ENCODE data around the gene TAAR8. TPM values are rescaled to one million over a fixed set of nuclear protein-coding genes. Genes with fewer than 3 reads are reported as not detected.
A peak's percentile ranks its signal among the peaks of the same experiment; 100 is the strongest.
"Not testable (repeated sequence)": the region's sequence is repeated elsewhere in the genome, so short reads cannot be mapped to it uniquely, and the experiment has no call there.

Gene TAAR8
- polyA plus RNA-seq, 1 donor from 2014 or later: not detected

DNA sequence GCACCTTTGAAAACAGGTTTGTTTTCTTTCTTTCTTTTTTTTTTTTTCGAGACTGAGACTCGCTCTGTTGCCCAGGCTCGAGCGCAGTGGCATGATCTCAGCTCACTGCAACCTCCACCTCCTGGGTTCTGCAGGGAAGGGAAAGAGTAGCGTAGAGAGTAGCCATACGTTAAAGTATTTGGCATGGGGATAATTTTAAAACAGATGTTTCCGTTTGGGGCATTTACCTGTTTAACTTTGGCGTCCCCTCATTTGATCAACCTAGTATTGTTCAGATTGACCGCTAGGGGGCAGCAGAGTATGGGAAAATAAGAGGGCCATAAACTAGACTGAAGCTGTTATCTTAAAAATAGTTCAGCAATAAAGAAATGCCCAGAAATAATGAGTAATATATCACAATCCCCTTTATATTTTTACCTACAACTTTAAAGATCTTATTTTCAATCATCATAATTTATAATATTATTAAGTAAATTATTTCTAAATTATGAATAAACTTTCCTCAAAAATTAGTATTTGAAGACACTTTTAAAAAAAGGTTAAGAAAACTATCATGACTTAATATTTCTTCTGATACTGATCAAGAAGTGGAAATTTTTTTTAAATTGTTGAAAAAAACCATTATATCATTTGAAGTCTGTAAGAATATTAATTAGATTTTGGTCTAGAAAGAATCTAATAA, 22.0 kb upstream of the TAAR8 start:
- no peaks in the 10 kb centered on the region for H3K27me3 ChIP-seq (ENCODE audit: insufficient read depth, low read depth, low read length)
- no peaks in the 10 kb centered on the region for H4K20me1 ChIP-seq (ENCODE audit: insufficient read depth)
- TF ChIP-seq SMC3 (conservative IDR thresholded peaks at IDR 0.05; ENCODE audit: poor library complexity) (peak; percentile 75), TAF1 (IDR thresholded peaks at IDR 0.05; ENCODE audit: low read depth) (no peak), RAD21 (conservative IDR thresholded peaks at IDR 0.05) (peak; percentile 79)
- TF ChIP-seq, protein P1, sequence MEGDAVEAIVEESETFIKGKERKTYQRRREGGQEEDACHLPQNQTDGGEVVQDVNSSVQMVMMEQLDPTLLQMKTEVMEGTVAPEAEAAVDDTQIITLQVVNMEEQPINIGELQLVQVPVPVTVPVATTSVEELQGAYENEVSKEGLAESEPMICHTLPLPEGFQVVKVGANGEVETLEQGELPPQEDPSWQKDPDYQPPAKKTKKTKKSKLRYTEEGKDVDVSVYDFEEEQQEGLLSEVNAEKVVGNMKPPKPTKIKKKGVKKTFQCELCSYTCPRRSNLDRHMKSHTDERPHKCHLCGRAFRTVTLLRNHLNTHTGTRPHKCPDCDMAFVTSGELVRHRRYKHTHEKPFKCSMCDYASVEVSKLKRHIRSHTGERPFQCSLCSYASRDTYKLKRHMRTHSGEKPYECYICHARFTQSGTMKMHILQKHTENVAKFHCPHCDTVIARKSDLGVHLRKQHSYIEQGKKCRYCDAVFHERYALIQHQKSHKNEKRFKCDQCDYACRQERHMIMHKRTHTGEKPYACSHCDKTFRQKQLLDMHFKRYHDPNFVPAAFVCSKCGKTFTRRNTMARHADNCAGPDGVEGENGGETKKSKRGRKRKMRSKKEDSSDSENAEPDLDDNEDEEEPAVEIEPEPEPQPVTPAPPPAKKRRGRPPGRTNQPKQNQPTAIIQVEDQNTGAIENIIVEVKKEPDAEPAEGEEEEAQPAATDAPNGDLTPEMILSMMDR (IDR thresholded peaks at IDR 0.05; ENCODE audit: poor library complexity, severe bottlenecking): peak; percentile 79
- no peak overlapping the region for H3K4me3 ChIP-seq (ENCODE audit: low read length)
- H3K4me2 ChIP-seq (ENCODE audit: low read length): no peak overlapping the region
- no peaks in the 10 kb centered on the region for H3K9me2 ChIP-seq (ENCODE audit: insufficient read depth, low read length)
- H3F3A ChIP-seq (ENCODE audit: insufficient read depth, low read length, poor library complexity, severe bottlenecking): no peaks in the 10 kb centered on the region
- H2AFZ ChIP-seq (ENCODE audit: low read depth, low read length): no peak overlapping the region
- no peak overlapping the region for H3K27ac ChIP-seq (ENCODE audit: low read length)
- no peaks in the 10 kb centered on the region for H3K36me3 ChIP-seq (ENCODE audit: insufficient read depth, low read length)
- H3K9me3 ChIP-seq (ENCODE audit: low read length): no peaks in the 10 kb centered on the region
- H3K9ac ChIP-seq (ENCODE audit: low read length): no peak overlapping the region
- no peaks in the 10 kb centered on the region for H3K79me2 ChIP-seq (replicated peaks; ENCODE audit: insufficient read depth, low read length)

DNA sequence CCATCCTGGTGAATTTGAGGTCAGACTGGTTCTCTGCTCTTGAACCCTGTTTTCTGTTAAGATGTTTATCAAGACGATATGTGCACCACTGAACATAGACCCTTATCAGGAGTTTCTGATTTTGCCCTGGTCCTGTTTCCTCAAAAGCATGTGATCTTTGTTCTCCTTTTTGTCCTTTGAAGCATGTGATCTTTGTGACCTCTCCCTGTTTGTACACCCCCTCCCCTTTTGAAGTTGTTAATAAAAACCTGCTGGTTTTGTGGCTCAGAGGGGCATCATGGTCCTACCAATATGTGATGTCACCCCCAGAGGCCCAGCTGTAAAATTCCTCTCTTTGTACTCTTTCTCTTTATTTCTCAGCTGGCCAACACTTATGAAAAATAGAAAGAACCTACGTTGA, 17.9 kb upstream of the TAAR8 start:
- not testable (repeated sequence) for H3K36me3 ChIP-seq (ENCODE audit: insufficient read depth, low read length); H3K4me3 ChIP-seq (ENCODE audit: low read length); H3K79me2 ChIP-seq (replicated peaks; ENCODE audit: insufficient read depth, low read length); H3K9me3 ChIP-seq (ENCODE audit: low read length); H3K27ac ChIP-seq (ENCODE audit: low read length); H4K20me1 ChIP-seq (ENCODE audit: insufficient read depth); H3K9ac ChIP-seq (ENCODE audit: low read length); H2AFZ ChIP-seq (ENCODE audit: low read depth, low read length); H3F3A ChIP-seq (ENCODE audit: insufficient read depth, low read length, poor library complexity, severe bottlenecking); H3K27me3 ChIP-seq (ENCODE audit: insufficient read depth, low read depth, low read length); H3K9me2 ChIP-seq (ENCODE audit: insufficient read depth, low read length); H3K4me2 ChIP-seq (ENCODE audit: low read length)

DNA sequence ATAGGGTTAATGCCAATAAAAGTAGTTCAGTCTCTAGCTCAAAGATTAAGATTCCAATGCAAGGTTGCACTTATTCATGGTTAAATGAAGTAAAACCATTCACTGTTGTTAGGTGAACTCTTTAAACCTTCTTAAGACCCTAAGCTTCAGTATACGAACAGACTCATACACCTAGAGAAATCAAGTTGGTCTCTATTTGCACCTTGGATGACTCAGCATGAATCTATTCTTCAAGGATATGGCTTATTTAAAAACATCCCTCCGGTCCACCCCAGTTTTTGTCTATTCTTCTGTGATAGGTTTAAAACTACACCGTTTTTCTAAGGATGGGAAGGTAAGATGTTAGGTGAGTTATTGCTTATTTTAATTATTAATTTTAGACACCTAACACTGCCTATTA, 15.3 kb upstream of the TAAR8 start:
- H3K4me2 ChIP-seq (ENCODE audit: low read length): no peak overlapping the region
- H3F3A ChIP-seq (ENCODE audit: insufficient read depth, low read length, poor library complexity, severe bottlenecking): no peaks in the 10 kb centered on the region
- H3K79me2 ChIP-seq (replicated peaks; ENCODE audit: insufficient read depth, low read length): no peaks in the 10 kb centered on the region
- TF ChIP-seq TAF1 (IDR thresholded peaks at IDR 0.05; ENCODE audit: low read depth): no peak
- no peak for TF ChIP-seq SMC3 (conservative IDR thresholded peaks at IDR 0.05; ENCODE audit: poor library complexity)
- no peak overlapping the region for H3K4me3 ChIP-seq (ENCODE audit: low read length)
- no peak overlapping the region for H3K9ac ChIP-seq (ENCODE audit: low read length)
- H4K20me1 ChIP-seq (ENCODE audit: insufficient read depth): no peaks in the 10 kb centered on the region
- no peak overlapping the region for H3K27ac ChIP-seq (ENCODE audit: low read length)
- no peaks in the 10 kb centered on the region for H3K9me3 ChIP-seq (ENCODE audit: low read length)
- H3K9me2 ChIP-seq (ENCODE audit: insufficient read depth, low read length): no peaks in the 10 kb centered on the region
- no peaks in the 10 kb centered on the region for H3K27me3 ChIP-seq (ENCODE audit: insufficient read depth, low read depth, low read length)
- no peaks in the 10 kb centered on the region for H3K36me3 ChIP-seq (ENCODE audit: insufficient read depth, low read length)
- H2AFZ ChIP-seq (ENCODE audit: low read depth, low read length): no peak overlapping the region

DNA sequence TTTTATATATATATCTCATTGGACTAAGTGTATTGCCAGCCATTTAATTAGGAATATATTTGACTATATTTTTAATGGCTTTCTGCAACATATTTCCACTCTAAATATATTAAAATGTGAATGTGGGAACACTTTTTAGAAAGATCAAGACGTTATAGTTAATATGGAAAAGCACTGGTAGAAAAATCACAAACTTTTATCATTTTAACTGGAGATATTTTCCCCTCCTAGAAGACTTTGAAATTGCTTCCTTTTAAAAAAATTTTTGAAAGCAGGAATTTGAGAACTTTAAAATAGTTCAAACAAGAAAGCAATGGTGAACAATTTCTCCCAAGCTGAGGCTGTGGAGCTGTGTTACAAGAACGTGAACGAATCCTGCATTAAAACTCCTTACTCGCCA, 14.5 kb upstream of the TAAR8 start, which contains the start of gene TAAR9:
Gene TAAR9 (plus strand): TSS at position 301 of the 400 bp plus-strand sequence. CDS start 13 bp downstream, at position 314.
- no peak within 1 kb of the TSS for H3K9ac ChIP-seq (ENCODE audit: low read length)
- no peaks in the 10 kb centered on the region for H3K9me3 ChIP-seq (ENCODE audit: low read length)
- H3K27ac ChIP-seq (ENCODE audit: low read length): no peak within 1 kb of the TSS
- H3K9me2 ChIP-seq (ENCODE audit: insufficient read depth, low read length): no peaks in the 10 kb centered on the region
- no peak within 1 kb of the TSS for H3K4me3 ChIP-seq (ENCODE audit: low read length)
- H3K79me2 ChIP-seq (replicated peaks; ENCODE audit: insufficient read depth, low read length): no peaks in the 10 kb centered on the region
- H3K36me3 ChIP-seq (ENCODE audit: insufficient read depth, low read length): no peaks in the 10 kb centered on the region
- no peak for TF ChIP-seq EZH2 (IDR thresholded peaks at IDR 0.05; ENCODE audit: borderline replicate concordance, insufficient read depth, low read length, poor library complexity, severe bottlenecking)
- TF ChIP-seq, protein P2, sequence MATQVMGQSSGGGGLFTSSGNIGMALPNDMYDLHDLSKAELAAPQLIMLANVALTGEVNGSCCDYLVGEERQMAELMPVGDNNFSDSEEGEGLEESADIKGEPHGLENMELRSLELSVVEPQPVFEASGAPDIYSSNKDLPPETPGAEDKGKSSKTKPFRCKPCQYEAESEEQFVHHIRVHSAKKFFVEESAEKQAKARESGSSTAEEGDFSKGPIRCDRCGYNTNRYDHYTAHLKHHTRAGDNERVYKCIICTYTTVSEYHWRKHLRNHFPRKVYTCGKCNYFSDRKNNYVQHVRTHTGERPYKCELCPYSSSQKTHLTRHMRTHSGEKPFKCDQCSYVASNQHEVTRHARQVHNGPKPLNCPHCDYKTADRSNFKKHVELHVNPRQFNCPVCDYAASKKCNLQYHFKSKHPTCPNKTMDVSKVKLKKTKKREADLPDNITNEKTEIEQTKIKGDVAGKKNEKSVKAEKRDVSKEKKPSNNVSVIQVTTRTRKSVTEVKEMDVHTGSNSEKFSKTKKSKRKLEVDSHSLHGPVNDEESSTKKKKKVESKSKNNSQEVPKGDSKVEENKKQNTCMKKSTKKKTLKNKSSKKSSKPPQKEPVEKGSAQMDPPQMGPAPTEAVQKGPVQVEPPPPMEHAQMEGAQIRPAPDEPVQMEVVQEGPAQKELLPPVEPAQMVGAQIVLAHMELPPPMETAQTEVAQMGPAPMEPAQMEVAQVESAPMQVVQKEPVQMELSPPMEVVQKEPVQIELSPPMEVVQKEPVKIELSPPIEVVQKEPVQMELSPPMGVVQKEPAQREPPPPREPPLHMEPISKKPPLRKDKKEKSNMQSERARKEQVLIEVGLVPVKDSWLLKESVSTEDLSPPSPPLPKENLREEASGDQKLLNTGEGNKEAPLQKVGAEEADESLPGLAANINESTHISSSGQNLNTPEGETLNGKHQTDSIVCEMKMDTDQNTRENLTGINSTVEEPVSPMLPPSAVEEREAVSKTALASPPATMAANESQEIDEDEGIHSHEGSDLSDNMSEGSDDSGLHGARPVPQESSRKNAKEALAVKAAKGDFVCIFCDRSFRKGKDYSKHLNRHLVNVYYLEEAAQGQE (IDR thresholded peaks at IDR 0.05; ENCODE audit: borderline replicate concordance): no peak
- no peak for TF ChIP-seq EP300 (conservative IDR thresholded peaks at IDR 0.05; ENCODE audit: poor library complexity, severe bottlenecking)
- TF ChIP-seq SMC3 (conservative IDR thresholded peaks at IDR 0.05; ENCODE audit: poor library complexity): no peak
- TF ChIP-seq RAD21 (conservative IDR thresholded peaks at IDR 0.05): no peak
- TF ChIP-seq, protein P1 (IDR thresholded peaks at IDR 0.05; ENCODE audit: poor library complexity, severe bottlenecking): no peak
- TF ChIP-seq POLR2AphosphoS5 (IDR thresholded peaks at IDR 0.05): no peak
- no peak for TF ChIP-seq MXI1 (conservative IDR thresholded peaks at IDR 0.05; ENCODE audit: poor library complexity, severe bottlenecking)
- TF ChIP-seq TAF1 (IDR thresholded peaks at IDR 0.05; ENCODE audit: low read depth): no peak
- H4K20me1 ChIP-seq (ENCODE audit: insufficient read depth): no peaks in the 10 kb centered on the region
- H3F3A ChIP-seq (ENCODE audit: insufficient read depth, low read length, poor library complexity, severe bottlenecking): no peaks in the 10 kb centered on the region
- no peaks in the 10 kb centered on the region for H3K27me3 ChIP-seq (ENCODE audit: insufficient read depth, low read depth, low read length)
- H2AFZ ChIP-seq (ENCODE audit: low read depth, low read length): no peak within 1 kb of the TSS
- no peak within 1 kb of the TSS for H3K4me2 ChIP-seq (ENCODE audit: low read length)
